HUES64 (cell line): ENCODE data around the gene ERP29. TPM values are rescaled to one million over a fixed set of nuclear protein-coding genes. Genes with fewer than 3 reads are reported as not detected.

Experiments used
- H3K27ac ChIP-seq: 2 replicates; pipeline ENCODE4 v1.7.0; 2013; ENCODE audit warnings: low read depth, low read length, inconsistent platforms
- H3K27me3 ChIP-seq: 2 replicates; pipeline ENCODE4 v1.6.1; 2013; ENCODE audit warnings: mild to moderate bottlenecking, low read length; ENCODE audit not compliant: insufficient read depth
- H3K36me3 ChIP-seq: 2 replicates; pipeline ENCODE4 v1.6.1; 2013; ENCODE audit warnings: mild to moderate bottlenecking, low read length; ENCODE audit not compliant: insufficient read depth
- H3K4me1 ChIP-seq: 2 replicates; pipeline ENCODE4 v1.6.1; 2013; ENCODE audit warnings: mild to moderate bottlenecking, low read length, moderate library complexity; ENCODE audit not compliant: insufficient read depth
- H3K4me3 ChIP-seq: 2 replicates; pipeline ENCODE4 v1.5.1; 2013; ENCODE audit warnings: mild to moderate bottlenecking, low read length, moderate library complexity
- H3K9ac ChIP-seq: 2 replicates; pipeline ENCODE4 v1.6.1; 2013; ENCODE audit warnings: mild to moderate bottlenecking, low read depth, low read length
- H3K9me3 ChIP-seq: 2 replicates; pipeline ENCODE4 v1.6.1; 2013; ENCODE audit warnings: low read depth, low read length; ENCODE audit not compliant: insufficient read depth
- WGBS: fragments of 150-250, 120-280 bp; methylation state at CpG from one replicate; pipeline ENCODE4 v1.1.7; 2013; ENCODE audit warnings: missing lambda C conversion rate; 5-methylcytosine and 5-hydroxymethylcytosine counted together
- polyA plus RNA-seq, 2 experiments: library from polyadenylated mRNA; stranded (reverse); fragments of 50-300 nt; gene quantifications; one replicate each; pipeline ENCODE4 v1.2.3, GENCODE V29; 2013

ERP29 gene
- polyA plus RNA-seq (2013, experiment 1 of 2) = 113 TPM
- polyA plus RNA-seq (2013, experiment 2 of 2) = 109 TPM

DNA sequence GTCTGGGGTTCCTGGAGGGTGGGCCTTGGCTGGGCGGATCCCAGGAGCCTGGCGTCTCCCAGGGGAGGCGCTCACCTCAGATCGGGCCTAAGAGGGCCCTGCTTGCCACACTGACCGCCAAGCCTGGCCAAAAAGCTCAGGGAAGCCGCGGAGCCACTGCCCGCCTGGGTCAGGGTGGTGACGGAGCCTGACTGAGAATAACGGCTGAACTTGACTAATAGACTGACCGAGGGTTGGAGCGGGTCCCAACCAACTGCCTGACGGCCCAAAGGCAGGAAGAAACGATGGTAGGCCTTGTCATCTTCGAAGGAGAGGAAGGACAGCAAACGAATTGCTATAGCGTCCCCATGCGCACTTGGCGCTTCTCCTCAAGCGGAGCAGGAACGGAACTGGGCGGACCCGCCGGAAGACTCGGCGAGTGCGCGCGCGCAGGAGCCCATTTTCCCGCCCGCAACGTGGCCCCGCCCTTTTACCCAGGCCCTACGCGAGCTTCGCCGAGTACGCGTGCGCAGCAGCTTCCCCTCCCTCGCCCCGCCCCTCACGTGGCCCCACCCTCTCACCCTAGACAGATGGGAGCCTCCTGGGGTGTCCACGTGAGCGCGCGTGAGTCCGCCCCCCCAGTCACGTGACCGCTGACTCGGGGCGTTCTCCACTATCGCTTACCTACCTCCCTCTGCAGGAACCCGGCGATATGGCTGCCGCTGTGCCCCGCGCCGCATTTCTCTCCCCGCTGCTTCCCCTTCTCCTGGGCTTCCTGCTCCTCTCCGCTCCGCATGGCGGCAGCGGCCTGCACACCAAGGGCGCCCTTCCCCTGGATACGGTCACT is at the start of gene ERP29, which contains the start of gene TMEM116:
Gene ERP29 (plus strand): TSS at position 652 of the 826 bp plus-strand sequence. CDS start 40 bp downstream, at position 692.
Gene TMEM116 (minus strand): TSS at position 391 of the 826 bp plus-strand sequence. CDS start 7,895 bp downstream, outside the sequence.
- Histone ChIP-seq H3K4me1 (peaks cover 10% of the 10 kb centered on the region), H3K9me3 (no peaks in the 10 kb centered on the region), H3K36me3 (peaks cover 31% of the 10 kb centered on the region), H3K27me3 (no peaks in the 10 kb centered on the region), H3K4me3 (peak within 1 kb of the TSS; percentile 87), H3K9ac (peak within 1 kb of the TSS; percentile 96), H3K27ac (peak within 1 kb of the TSS; percentile 97)
- under 1% methylated on average over 67 of the region's 67 CpGs for WGBS

DNA sequence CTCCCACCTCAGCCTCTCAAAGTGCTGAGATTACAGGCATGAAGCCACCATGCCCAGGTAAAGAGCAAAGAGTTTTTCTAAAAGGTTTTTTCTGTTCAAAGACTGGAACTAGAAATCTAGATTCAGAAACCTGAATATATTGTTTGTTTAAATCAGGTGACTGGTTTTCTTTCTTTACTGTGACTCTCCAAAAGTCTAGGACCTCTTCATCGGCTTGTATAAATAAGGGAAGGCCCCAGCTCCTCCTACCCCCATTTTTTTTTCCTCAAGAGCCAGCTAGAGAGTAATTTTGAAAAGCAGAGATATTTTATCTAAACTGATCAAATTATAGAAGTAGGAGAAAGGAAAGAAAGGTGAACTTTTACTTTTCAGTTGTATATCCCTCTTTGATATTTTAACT is 48.3 kb upstream of the ERP29 start:
- Histone ChIP-seq H3K36me3 (no peaks in the 10 kb centered on the region), H3K9ac (no peak overlapping the region), H3K9me3 (no peaks in the 10 kb centered on the region), H3K4me3 (no peak overlapping the region), H3K4me1 (no peaks in the 10 kb centered on the region), H3K27me3 (no peaks in the 10 kb centered on the region), H3K27ac (no peak overlapping the region)
- WGBS = no CpG with 5 or more reads among the region's 1 CpG

DNA sequence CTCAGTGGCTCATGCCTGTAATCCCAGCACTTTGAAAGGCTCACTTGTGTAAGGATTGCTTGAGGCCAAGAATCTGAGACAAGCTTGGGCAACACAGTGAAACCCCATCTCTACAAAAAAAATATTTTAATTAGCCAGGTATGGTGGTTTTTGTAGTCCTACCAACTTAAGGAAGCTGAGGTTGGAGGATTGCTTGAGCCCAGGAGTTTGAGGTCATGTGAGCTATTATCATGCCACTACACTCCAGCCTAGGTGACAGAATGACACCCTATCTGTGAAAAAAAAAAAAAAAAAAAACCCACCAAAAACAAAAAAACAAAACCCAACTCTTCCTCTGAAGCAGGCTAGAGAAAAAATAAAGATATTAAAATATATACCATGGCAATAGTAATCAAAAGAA is 41.4 kb upstream of the ERP29 start:
- Histone ChIP-seq H3K9me3 (peaks cover 18% of the 10 kb centered on the region; the same call in 1 of the 2 replicates), H3K9ac (no peak overlapping the region), H3K4me3 (no peak overlapping the region), H3K4me1 (no peaks in the 10 kb centered on the region), H3K36me3 (no peaks in the 10 kb centered on the region; the same call in 1 of the 2 replicates), H3K27ac (no peak overlapping the region), H3K27me3 (no peaks in the 10 kb centered on the region)

DNA sequence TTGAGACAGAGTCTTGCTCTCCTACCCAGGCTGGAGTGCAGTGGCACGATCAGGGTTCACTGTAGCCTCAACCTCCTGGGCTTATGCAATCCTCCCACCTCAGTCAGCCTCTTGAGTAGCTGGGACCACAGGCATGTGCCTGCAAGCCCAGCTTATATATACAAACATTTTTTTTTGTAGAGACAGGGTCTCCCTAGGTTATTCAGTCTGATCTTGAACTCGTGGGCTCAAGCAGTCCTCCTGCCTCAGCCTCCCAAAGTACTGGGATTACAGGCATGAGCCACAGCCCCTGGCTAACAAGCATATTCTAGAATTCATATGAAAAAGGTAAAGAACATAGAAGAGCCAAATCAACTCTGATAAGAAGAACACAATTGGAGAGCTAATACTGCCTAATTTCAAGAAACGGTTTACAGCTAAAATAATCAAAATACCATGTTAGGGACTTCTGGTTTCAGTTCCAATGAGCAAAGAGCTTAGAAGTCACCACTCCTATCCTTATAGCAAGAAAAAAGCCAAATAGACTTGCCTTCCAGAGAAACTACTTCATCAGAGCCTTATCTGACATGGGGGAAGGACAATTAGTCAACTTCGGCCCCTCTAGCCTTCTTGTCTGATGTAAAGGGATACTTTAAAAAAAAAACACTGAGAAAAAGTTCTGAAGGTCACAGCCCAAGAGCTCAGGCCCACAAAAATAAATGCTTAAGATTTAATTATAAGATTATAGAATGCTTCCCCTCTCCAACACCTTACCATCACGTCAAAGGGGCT is 37.9 kb upstream of the ERP29 start:
- H3K27me3 ChIP-seq = no peaks in the 10 kb centered on the region
- no peaks in the 10 kb centered on the region for H3K4me1 ChIP-seq
- H3K9me3 ChIP-seq = peaks cover 14% of the 10 kb centered on the region; the same call in 1 of the 2 replicates
- no peaks in the 10 kb centered on the region; the same call in 1 of the 2 replicates for H3K36me3 ChIP-seq
- H3K4me3 ChIP-seq = no peak overlapping the region
- 90% methylated on average over 4 of the region's 5 CpGs for WGBS
- no peak overlapping the region for H3K9ac ChIP-seq
- H3K27ac ChIP-seq = no peak overlapping the region

DNA sequence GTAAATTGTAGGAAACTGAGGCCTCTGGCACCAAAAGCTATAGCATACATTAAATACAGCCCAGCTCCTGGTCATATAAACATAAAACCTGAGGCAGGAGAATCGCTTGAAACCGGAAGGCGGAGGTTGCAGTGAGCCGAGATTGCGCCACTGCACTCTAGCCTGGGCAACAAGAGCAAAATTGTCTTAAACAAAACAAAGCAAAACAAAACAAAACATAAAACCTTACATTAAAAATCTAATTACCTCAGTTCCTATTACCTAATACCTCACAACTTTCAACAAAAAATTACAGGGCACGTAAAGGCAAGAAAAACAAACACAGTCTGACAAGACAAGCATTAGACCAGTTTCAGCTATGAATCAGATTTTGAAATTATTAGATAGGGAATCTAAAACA is 36.9 kb upstream of the ERP29 start:
- Histone ChIP-seq H3K27me3 (no peaks in the 10 kb centered on the region), H3K4me3 (no peak overlapping the region), H3K27ac (no peak overlapping the region), H3K9ac (no peak overlapping the region), H3K9me3 (peaks cover 8% of the 10 kb centered on the region; the same call in 1 of the 2 replicates), H3K4me1 (no peaks in the 10 kb centered on the region), H3K36me3 (no peaks in the 10 kb centered on the region; the same call in 1 of the 2 replicates)
- 97% methylated on average over 6 of the region's 6 CpGs for WGBS

DNA sequence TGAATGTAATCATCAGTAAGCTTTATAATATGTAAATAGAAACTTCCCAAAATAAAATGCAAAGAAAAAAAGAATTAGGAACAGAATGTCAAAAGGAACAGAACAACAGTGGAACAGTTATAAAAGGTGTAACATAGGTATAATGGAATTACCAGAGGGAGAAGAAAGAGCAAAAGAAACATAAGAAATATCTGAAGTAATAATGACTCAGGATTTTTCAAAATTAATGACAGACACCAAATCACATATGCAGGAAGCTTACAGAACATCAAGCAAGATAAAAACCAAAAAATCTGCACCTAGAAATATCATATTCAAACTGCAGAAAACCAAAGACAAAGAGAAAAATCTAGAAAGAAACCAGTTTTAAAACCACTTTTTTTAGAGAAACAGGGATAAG is 36.4 kb upstream of the ERP29 start:
- Histone ChIP-seq H3K4me3 (no peak overlapping the region), H3K9me3 (peaks cover 3% of the 10 kb centered on the region; the same call in 1 of the 2 replicates), H3K9ac (no peak overlapping the region), H3K27me3 (no peaks in the 10 kb centered on the region), H3K4me1 (no peaks in the 10 kb centered on the region), H3K36me3 (no peaks in the 10 kb centered on the region), H3K27ac (no peak overlapping the region)

DNA sequence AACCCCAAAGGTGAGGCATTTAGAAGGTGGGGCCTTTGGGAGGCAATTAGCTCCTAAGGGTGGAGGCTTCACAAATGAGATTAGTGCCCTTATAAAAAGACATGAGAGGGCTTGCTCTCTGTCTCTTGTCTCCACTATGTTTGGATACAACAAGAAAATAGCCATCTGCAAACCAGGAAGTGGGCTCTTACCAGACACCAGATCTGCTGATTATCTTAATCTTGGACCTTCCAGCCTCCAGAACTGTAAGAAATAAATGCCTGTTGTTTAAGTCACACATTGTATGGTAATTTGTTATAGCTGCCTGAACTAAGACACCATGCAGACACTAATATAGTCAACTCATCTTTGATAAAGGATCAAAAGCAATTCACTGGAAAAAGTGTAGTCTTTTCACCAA is 34.7 kb upstream of the ERP29 start:
- no peak overlapping the region for H3K9ac ChIP-seq
- H3K36me3 ChIP-seq = no peaks in the 10 kb centered on the region
- H3K9me3 ChIP-seq = no peaks in the 10 kb centered on the region
- no peaks in the 10 kb centered on the region for H3K4me1 ChIP-seq
- H3K27ac ChIP-seq = no peak overlapping the region
- no peaks in the 10 kb centered on the region for H3K27me3 ChIP-seq
- no peak overlapping the region for H3K4me3 ChIP-seq

DNA sequence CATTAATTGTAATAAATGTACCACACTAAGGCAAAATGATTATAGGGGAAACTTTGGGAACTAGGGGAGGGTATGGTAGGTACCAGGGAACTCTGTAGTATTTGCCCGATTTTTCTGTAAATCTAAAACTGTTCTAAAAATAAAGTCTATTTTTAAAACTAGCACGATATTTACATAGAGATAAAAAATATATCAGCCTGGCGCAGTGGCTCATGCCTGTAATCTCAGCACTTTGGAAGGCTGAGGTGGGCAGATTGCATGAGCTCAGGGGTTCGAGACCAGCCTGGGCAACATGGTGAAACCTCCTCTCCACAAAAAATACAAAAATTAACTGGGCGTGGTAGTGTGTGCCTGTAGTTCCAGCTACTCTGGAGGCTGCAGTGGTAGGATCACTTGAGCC is 32.6 kb upstream of the ERP29 start:
- WGBS = 90% methylated on average over 5 of the region's 5 CpGs
- no peak overlapping the region for H3K9ac ChIP-seq
- H3K4me3 ChIP-seq = no peak overlapping the region
- H3K27ac ChIP-seq = no peak overlapping the region
- H3K9me3 ChIP-seq = no peaks in the 10 kb centered on the region
- H3K36me3 ChIP-seq = no peaks in the 10 kb centered on the region
- no peaks in the 10 kb centered on the region for H3K4me1 ChIP-seq
- H3K27me3 ChIP-seq = no peaks in the 10 kb centered on the region

DNA sequence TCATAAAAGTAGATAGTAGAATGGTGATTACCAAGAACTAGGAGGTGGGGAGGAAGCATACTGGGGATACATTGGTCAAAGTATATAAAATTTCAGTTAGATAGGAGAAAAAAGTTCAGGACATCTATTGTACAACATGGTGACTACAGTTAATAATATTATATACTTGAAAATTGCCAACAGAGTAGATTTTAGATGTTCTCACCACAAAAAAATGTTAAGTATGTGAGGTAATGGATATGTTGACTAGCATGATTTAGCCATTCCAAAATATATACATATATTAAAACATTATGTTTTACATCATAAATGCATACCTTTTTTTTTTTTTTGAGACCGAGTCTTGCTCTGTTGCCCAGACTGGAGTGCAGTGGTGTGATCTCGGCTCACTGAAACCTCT is 31.2 kb upstream of the ERP29 start:
- H3K36me3 ChIP-seq = no peaks in the 10 kb centered on the region
- 87% methylated on average over 2 of the region's 2 CpGs for WGBS
- no peak overlapping the region for H3K27ac ChIP-seq
- H3K4me1 ChIP-seq = no peaks in the 10 kb centered on the region
- no peak overlapping the region for H3K4me3 ChIP-seq
- H3K9ac ChIP-seq = no peak overlapping the region
- no peaks in the 10 kb centered on the region for H3K9me3 ChIP-seq
- H3K27me3 ChIP-seq = no peaks in the 10 kb centered on the region

DNA sequence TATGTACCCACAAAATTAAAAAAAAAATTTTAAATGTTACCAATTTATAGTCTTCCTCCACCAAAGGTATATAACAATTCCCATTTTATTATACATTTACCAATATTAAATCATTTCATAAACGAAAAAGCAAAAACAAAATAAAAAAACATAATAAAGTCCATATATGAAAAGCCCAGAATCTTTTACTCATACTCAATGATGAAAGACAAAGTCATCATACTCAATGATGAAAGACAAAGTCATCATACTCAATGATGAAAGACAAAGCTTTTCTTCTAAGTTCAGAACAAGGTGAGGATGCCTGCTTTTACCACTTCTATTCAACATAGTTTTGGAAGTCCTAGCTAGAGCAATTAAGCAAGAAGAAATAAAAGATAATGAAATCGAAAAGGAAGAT is 28.4 kb upstream of the ERP29 start:
- WGBS = 84% methylated on average over 1 of the region's 2 CpGs
- H3K4me3 ChIP-seq = no peak overlapping the region
- no peaks in the 10 kb centered on the region for H3K27me3 ChIP-seq
- no peak overlapping the region for H3K9ac ChIP-seq
- H3K4me1 ChIP-seq = no peaks in the 10 kb centered on the region
- no peaks in the 10 kb centered on the region for H3K9me3 ChIP-seq
- no peaks in the 10 kb centered on the region for H3K36me3 ChIP-seq
- H3K27ac ChIP-seq = no peak overlapping the region

DNA sequence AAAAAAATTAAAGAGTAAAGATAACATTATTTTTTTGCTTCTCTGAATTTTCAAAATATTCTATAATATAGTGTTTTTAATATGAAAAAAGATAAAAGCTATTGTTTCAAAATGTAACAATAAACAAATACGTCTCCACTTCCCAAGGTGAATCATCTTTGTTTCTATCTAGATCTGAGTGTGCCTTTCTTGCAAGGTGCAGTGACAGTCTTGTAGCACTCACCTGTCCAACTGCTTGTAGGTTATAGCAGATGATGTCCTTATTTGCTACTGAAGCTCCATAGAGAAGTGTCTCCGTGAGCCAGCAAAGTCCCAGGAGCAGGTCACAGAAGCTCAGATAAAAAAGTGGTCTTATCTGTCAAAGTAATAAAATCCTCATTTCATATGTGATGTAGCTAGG is 21.7 kb upstream of the ERP29 start:
- 94% methylated on average over 1 of the region's 2 CpGs for WGBS
- no peaks in the 10 kb centered on the region for H3K27me3 ChIP-seq
- H3K4me1 ChIP-seq = no peaks in the 10 kb centered on the region

More for the DNA sequence above, 21.7 kb upstream of the ERP29 start:
- Histone ChIP-seq H3K9ac (no peak overlapping the region), H3K36me3 (0 out of 2 replicates have a peak, but pooled peaks cover 5% of the 10 kb centered on the region), H3K4me3 (no peak overlapping the region), H3K9me3 (no peaks in the 10 kb centered on the region), H3K27ac (no peak overlapping the region)
